Activated CD4-positive, CD25-positive, alpha-beta regulatory T cell (primary cell): Measurements from ENCODE around the gene TRIM49B.
"Not testable (repeated sequence)": the region's sequence is repeated elsewhere in the genome, so short reads cannot be mapped to it uniquely, and the experiment has no call there.

Experiments used
- DNase-seq, 4 experiments: peaks; one replicate each; lab custom pipeline; 2025; lab: John Stamatoyannopoulos, UW

The TRIM49B gene

GRCh38 chr11:49028523-49028922, at the start of gene TRIM49B:
Gene TRIM49B (plus strand): TSS chr11:49028823. CDS start chr11:49031600, 2,777 bp downstream.
- not testable (repeated sequence) for DNase-seq

- DNase-seq = not testable (repeated sequence)
These were observed 44.8 kb upstream of the TRIM49B start, which contains the start of gene TRIM51G for GRCh38 chr11:48983785-48984184. Gene TRIM51G (minus strand): TSS chr11:48983885. CDS start chr11:48981695, 2,190 bp downstream.

- DNase-seq = not testable (repeated sequence)
These were observed 19.6 kb downstream of the TRIM49B start for GRCh38 chr11:49048229-49048628.

- DNase-seq = not testable (repeated sequence)
These were observed 21.2 kb downstream of the TRIM49B start for GRCh38 chr11:49049821-49050220.

GRCh38 chr11:49059012-49059411, 30.4 kb downstream of the TRIM49B start, which contains the start of gene TRIM64C:
Gene TRIM64C (minus strand): TSS chr11:49059112. CDS start chr11:49059112, 0 bp downstream.
- not testable (repeated sequence) for DNase-seq

GRCh38 chr11:49069897-49070296, 41.3 kb downstream of the TRIM49B start:
- not testable (repeated sequence) for DNase-seq
